Pancreas (tissue), 10 donors: ENCODE data around the gene RIC1. TPM values are rescaled to one million over a fixed set of nuclear protein-coding genes. Genes with fewer than 3 reads are reported as not detected.
"Not testable (repeated sequence)": the region's sequence is repeated elsewhere in the genome, so short reads cannot be mapped to it uniquely, and the experiment has no call there.

Source experiments
- ATAC-seq, 4 donors: fragments of 200-7000 bp; cut with Tn5 transposase; one replicate each; pipeline versions ENCODE4 v1.8.0 to v1.9.1; 2020; ENCODE audit warnings: mild to moderate bottlenecking in 4 of 4, moderate library complexity in 4 of 4
- DNase-seq, 6 donors: peaks; one replicate each; pipeline ENCODE4 v3.0.0-alpha.2; 2020
- FAIRE-seq: peaks from 2 replicates; lab custom pipeline; 2012; peaks lifted over from hg19 to GRCh38; lab: Jason Lieb, UNC
- H3K27ac ChIP-seq, 4 donors: fragments of 200-600 bp; sonication (generic); 1 replicate in 3 of 4; 2 replicates in 1 of 4; pipeline versions ENCODE4 v1.5.0 to v1.8.0; 2020
- H3K27me3 ChIP-seq, 4 donors: fragments of 200-600 bp; one replicate each; pipeline ENCODE4 v1.8.0; 2021
- H3K36me3 ChIP-seq, 3 donors: fragments of 200-600 bp; sonication (generic) in 1 of 3; one replicate each; pipeline versions ENCODE4 v1.5.0 to v1.8.0; 2020 to 2021
- H3K4me1 ChIP-seq, 3 donors: fragments of 200-600 bp; one replicate each; pipeline ENCODE4 v1.8.0; 2021
- H3K4me3 ChIP-seq, 4 donors: fragments of 200-600 bp; sonication (generic) in 2 of 4; one replicate each; pipeline versions ENCODE4 v1.5.0 to v1.8.0; 2020 to 2021
- H3K9me3 ChIP-seq, 4 donors: fragments of 200-600 bp; one replicate each; pipeline ENCODE4 v1.8.0; 2021
- CTCF ChIP-seq, 4 donors: fragments of 200-600 bp; sonication (generic) in 3 of 4; IDR thresholded peaks; one replicate each; pipeline versions ENCODE4 v1.5.0 to v1.8.0; 2021; ENCODE audit warnings: antibody characterized with exemption in 4 of 4
- WGBS, 2 donors: extraction: QIAGEN DNeasy Blood & Tissue Kit; methylation state at CpG; one replicate each; pipeline ENCODE4 v1.1.7; 2013; 5-methylcytosine and 5-hydroxymethylcytosine counted together
- intact Hi-C, 3 donors: fragments of 100-400 bp; cut with DNase I; formaldehyde crosslinking; loops; one replicate each; pipeline versions ENCODE4 v1.11.1 to v1.14.2; 2022
- polyA plus RNA-seq, 2 donors: library from polyadenylated mRNA; stranded (reverse); fragments of 200-250 nt; gene quantifications; one replicate each; pipeline ENCODE4 v1.2.3, GENCODE V29; 2013
- total RNA-seq, 6 donors: library from RNA; stranded (reverse); fragmentation: NEBNext Ultra II Directional in 4 of 6; extraction: Animal tissue kit (Norgen Biotek cat#: 25700) in 4 of 6; gene quantifications; one replicate each; pipeline versions ENCODE4 v1.2.1 to v1.2.4, GENCODE V29; 2021 to 2023
- donor health status: healthy with polysubstance abuse.
- donor health status: DM: no; HTN: no; CAD: no; lungs with moderate emphysema.
- donor health status: DM: no; HTN: no; CAD: no.
- donor health status: control.
- donor health status: control.
- donor health status: Bipolar disorder and iron deficiency.
- donor health status: DM: yes; HTN: yes; CAD: no.
- donor health status: DM: no; HTN: no; CAD: no.
- donor health status: DM: no; HTN: no; CAD: no.
- donor health status: DM: yes; HTN: yes; CAD: no.

Gene RIC1
- total and polyA plus RNA-seq, 8 donors, result 2.9 to 11.8 (median 8.4) TPM

GRCh38 chr9:5767968-5768932, 139.3 kb downstream of the RIC1 start:
- ATAC-seq (no peak), DNase-seq (no peak), FAIRE-seq (no peak)
- no peak for TF ChIP-seq CTCF (IDR thresholded peaks at IDR 0.05)
- Histone ChIP-seq H3K36me3 (peaks cover 0 to 39% (median 10%) of the 10 kb centered on the region in 3 donors), H3K4me1 (no peaks in the 10 kb centered on the region), H3K9me3 (no peaks in the 10 kb centered on the region), H3K27me3 (no peaks in the 10 kb centered on the region), H3K27ac (no peak overlapping the region), H3K4me3 (no peak overlapping the region)
- intact Hi-C loops, result no loop called here
- WGBS, 2 donors, result 86 to 87% methylated on average over 5 of the region's 5 CpGs

- Histone ChIP-seq H3K27me3 (no peaks in the 10 kb centered on the region), H3K27ac (no peak overlapping the region), H3K9me3 (no peaks in the 10 kb centered on the region), H3K4me3 (no peak overlapping the region), H3K36me3 (peaks cover 0 to 42% (median 15%) of the 10 kb centered on the region in 3 donors), H3K4me1 (no peaks in the 10 kb centered on the region)
- DNase-seq (no peak), ATAC-seq (no peak), FAIRE-seq (no peak)
- no peak for TF ChIP-seq CTCF (IDR thresholded peaks at IDR 0.05)
- intact Hi-C loops, result no loop called here
- WGBS, 2 donors, result 86 to 92% methylated on average over 3 of the region's 3 CpGs
Observed at GRCh38 chr9:5773324-5773999, 144.6 kb downstream of the RIC1 start.

GRCh38 chr9:5778805-5779204, 149.9 kb downstream of the RIC1 start:
- peaks cover 0 to 37% (median 17%) of the 10 kb centered on the region in 3 donors for H3K36me3 ChIP-seq
- FAIRE-seq (no peak), ATAC-seq (no peak), DNase-seq (no peak)
- no peaks in the 10 kb centered on the region for H3K9me3 ChIP-seq
- H3K4me1 ChIP-seq, result no peaks in the 10 kb centered on the region
- H3K27ac ChIP-seq, result no peak overlapping the region
- no peak for TF ChIP-seq CTCF (IDR thresholded peaks at IDR 0.05)
- intact Hi-C loops, result no loop called here
- 97% methylated on average over 1 of the region's 1 CpG for WGBS, 2 donors
- no peak overlapping the region for H3K4me3 ChIP-seq
- no peaks in the 10 kb centered on the region for H3K27me3 ChIP-seq

GRCh38 chr9:5779705-5780218, 150.9 kb downstream of the RIC1 start:
- intact Hi-C loops, H3K4me3 ChIP-seq, H3K27ac ChIP-seq, ATAC-seq, FAIRE-seq, H3K9me3 ChIP-seq, H3K27me3 ChIP-seq, DNase-seq, H3K4me1 ChIP-seq: not testable (repeated sequence)
- peaks cover 0 to 32% (median 12%) of the 10 kb centered on the region in 3 donors for H3K36me3 ChIP-seq
- 94 to 95% methylated on average over 4 of the region's 4 CpGs for WGBS, 2 donors

GRCh38 chr9:5783420-5783819, 154.5 kb downstream of the RIC1 start:
- H3K4me3 ChIP-seq, H3K27ac ChIP-seq, intact Hi-C loops, ATAC-seq, FAIRE-seq, DNase-seq, H3K9me3 ChIP-seq, H3K27me3 ChIP-seq: not testable (repeated sequence)
- peaks cover 0 to 20% (median 13%) of the 10 kb centered on the region in 3 donors for H3K36me3 ChIP-seq
- 96 to 100% methylated on average over 3 of the region's 3 CpGs for WGBS, 2 donors
- H3K4me1 ChIP-seq, result peaks cover 17 to 27% (median 21%) of the 10 kb centered on the region in 3 donors
